DMS 273 (cell line): Measurements from ENCODE around the gene CXXC5.

ENCODE experiments used
- DNase-seq: peaks from one replicate; lab custom pipeline; 2025; ENCODE audit not compliant: unreplicated experiment; lab: John Stamatoyannopoulos, UW

Gene CXXC5

DNA sequence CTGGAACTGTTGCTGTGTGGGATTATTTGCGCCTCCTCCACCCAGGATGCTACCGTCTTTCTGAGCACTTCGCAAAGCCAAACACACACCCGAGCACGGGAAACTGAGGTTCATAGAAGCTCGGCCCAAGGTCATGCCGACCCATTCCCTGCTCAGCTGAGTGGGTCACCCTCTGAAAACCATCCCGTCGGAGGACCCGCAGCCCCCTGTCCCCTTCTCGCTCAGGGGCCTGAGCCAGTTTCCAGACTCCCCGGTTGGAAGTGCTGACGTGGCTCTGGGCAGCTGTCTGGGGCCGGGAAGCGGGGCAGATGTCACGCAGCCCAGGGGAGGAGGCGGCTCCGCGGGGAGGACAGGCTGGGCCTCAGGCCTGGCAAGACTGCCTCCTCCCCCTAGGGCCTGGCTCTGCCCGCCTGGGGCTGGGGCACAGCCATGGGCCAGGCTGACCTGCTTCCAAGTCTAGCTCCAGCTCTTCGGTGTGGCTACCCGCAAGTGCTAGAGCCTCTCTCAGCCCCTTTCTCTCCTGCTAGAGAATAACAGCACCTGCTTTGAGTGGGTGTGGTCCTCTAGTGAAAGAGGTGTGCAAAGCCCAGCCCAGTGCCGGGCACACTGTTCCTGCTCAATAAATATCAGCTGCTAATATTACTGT, 9.9 kb upstream of the CXXC5 start:
- DNase-seq = peak; percentile 94

DNA sequence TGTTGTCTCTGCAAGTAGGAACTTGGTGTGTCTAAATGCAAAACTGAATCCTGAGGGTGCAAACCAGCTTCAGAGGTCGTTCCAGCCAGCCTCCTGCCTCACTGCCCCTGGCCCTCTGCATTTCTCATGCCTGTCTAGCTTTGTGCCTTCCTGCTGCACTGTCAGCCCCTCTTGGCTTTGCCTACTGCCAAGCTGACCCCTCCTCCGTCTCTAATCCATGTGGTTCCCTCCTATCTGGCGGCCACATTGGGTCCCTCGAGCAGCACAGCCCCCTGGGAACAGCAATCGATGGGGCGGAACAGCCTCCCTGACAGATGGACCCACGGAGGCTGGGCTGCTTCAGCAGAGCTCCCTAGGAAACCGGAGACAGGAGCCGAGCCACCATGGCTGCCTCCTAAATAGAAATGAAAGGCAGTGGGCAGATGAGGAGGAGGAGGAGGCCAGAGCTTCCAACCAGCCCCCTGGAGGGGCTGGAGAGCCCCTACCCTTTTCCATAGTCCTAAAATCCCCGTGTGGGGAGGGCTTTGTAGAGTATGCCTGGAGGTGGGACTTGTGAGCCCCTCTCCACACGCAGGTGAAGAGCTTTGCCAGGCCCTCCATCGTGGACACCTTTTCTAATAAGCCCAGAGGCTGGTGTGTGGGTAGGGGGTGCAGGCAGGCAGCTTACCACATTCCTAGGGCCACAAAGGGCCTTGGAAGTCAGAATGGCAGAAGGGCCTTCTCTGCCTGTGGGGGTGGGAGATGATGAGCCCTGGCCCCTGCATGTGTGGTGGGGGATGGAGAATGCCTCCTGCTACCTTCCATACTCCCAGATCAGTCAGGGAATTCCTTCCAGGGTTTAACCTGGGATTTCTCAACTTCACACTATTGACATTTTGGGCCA, 9.2 kb upstream of the CXXC5 start:
- peak; percentile 86 for DNase-seq

DNA sequence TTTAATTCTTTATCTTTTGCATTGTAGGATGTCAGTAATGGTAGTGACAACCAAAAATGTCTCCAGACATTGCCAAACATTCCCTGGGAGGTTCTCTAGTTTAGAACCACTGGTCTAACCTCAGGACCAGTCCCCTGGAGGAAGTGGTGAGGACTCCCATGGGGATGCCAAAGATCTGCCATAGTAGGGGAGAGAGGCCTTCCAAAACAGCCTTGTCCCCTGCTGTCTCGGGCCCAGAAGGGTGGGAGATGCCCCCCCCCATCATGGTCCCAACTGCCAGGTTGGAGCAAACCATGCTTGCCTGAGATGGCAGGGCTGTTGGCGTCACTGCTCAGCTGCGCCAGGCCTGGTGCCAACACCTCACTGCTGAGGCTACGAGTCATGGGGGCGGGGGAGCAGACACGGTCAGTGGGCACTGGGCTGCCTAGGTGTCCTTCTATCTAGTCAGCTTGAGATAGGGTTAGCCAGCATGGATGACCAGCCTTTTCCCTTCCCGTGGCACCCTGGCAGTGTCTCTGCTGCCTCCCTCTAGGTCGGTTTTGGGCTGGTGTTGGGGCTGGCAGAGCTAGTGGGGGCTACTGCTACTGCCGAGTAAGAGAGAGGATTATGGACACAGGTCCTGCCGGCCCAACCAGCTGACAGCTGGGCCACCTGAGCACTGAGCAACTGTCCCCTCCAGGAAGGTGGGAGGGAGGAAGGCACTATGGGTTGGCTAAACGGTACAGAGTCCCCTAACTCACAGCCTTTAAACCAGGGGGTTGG, 8.3 kb upstream of the CXXC5 start:
- DNase-seq = no peak

DNA sequence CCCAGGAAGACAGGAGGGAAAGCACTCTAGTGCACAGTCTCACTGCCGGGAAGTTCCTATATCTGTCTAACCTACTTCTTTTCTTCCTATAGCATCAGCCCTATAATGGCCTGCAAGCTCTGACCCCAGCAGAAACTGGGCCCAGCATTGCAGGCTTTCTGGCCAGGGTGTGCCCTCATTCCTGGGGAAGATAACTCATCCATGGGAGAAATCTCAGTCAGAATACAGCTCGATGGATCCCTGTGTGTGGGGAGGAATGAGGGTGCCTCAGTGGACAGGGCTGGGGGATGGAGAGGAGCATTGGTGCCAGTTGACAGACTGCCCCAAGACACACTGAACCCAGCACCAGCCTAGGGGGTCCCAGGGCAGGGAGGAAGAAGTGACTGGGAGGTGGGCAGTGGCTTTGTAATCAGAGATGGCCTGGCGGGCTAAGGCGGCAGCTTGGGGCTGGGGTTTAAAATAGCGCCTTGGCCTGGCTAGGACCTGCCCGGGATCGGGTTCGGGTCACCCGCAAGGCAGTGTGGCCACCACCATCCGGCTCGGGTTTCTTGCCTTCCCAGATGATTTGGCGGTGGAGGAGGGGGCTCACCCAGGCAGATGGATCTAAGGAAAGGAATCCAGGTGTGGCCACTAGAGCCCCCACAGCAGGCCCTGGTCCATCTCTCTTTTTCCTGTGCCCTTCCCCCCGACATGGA, 7.6 kb upstream of the CXXC5 start:
- DNase-seq = no peak

DNA sequence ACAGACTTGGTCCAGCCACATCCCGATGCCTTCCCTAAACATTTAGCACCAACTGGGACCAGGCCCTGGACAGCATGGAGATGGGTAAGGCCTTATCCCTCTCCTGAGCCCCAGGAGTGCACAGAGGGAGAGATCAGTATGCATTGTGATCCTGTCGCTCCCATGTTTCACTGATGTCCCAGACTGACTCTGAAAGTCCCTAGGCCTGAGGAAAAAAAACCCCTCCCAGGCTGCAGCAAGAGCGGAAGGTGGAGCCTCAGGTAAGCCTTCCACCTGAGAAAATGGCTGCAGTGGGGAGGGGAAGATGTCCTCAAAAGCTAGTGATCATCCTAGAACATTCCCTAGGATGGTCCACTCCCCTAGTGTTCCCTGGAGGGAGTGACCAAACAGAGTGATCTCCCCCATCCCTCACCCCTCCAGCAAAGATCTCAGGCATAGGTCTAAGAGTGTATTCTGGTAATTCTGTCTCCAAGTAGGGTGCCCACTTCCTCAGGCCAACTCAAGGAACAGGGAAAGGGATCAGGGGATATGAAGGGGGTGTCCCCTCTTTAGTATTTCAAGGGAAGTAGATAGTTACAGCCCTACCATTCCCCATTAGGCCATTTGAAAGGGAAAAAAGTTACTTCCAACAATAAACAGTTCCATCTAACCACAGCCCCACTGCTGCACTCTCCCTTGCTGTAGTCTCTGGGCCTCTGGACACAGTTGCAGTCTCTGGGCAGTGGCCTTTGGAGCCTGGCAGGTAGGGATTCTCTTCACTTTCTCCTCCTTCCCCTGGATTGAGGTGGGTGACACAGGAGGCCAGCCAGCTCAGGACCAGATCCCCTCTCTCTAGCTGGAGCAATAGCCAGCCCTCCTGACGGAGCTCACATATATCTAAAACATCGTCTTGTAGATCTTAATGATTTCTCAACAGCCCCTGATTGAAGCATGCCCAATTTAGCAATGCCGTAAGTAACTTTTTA, 6.8 kb upstream of the CXXC5 start:
- DNase-seq = no peak

DNA sequence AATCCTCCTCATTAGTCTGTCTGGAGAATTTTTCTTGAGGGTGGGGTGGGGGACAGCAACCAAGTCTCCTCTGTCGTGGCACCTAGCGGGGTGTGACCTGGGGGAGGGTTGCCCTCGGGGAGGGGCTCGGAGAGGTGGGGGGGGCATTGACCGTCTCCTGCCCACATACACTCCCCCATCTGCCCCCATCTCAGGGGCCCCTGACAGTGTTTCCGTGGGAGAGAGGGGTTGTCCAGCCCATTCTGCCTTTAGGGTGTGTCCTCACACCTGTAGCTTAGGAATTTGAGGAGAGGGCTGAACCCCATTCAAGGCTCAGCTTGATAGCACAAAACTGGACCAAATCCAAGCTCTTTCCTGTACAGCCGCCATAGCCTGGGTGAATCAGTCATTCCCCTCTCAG, 5.9 kb upstream of the CXXC5 start:
- no peak for DNase-seq

DNA sequence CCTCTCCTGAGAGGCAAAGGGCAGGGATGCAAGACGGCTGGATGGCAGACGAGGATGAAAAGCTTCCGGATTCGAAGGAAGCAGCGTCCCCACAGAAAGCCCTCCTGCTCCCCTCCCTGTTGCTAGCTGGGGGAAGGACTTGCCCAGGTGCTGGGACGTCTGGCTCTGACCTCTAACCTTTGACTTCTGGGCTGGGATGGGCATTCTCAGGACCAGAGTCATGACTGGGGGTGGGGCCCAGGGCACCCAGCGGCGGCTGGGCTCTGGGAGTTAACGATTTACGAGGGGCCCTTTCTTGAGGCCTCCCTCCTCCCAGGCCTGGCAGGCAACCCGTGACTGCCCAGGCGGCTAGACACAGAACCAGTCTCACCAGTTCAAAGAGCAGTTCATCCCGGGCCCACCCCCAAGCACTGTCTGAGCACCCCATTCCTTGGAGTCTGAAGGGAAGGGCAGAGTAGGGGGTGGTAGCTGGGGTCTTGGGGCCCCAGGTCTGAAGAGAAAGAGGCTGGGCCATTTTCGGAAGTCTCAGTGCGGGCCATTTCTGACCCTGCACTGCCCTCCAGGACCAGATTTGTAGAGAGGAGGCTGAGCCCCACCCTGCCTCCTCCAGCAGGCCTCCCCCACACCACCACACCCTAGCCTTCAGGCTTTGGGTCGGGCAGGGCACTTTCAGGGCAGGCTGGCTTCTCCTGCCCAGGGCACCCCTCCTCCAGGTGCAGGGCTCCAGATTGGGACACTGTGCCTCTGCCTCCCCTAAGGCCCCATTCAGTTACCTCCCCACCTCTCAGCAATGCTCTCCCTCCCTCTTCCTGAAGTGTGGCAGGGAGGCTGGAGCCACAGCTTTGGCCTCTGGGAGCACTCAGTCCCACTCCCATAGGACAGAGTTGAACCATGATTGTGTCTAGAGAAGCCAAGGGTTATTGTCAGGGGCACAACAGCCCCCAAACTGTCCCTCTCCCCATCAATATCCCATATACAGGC, 5.0 kb upstream of the CXXC5 start:
- no peak for DNase-seq

DNA sequence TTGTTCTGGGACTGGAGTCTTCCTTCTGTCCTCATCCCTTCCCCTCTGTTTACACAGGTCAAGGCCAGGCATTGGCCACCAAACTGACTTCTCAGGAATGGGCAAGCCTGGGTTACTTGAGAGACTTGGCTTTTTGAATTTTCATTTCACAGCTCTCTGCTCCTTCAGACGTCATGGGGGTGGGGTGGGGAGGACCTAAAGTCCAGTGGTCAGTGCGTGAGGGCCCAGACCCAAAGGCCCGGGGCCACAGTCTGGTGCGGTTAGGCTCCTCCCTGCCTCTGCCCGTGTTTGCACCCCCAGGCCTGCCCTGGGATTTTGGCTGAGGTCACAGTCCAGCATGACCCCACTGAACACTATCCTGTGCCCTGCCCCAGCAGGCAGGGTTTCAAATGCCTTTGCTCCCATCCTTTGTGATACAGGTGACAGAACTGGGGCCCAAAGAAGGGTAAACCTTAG, 4.1 kb upstream of the CXXC5 start:
- no peak for DNase-seq

DNA sequence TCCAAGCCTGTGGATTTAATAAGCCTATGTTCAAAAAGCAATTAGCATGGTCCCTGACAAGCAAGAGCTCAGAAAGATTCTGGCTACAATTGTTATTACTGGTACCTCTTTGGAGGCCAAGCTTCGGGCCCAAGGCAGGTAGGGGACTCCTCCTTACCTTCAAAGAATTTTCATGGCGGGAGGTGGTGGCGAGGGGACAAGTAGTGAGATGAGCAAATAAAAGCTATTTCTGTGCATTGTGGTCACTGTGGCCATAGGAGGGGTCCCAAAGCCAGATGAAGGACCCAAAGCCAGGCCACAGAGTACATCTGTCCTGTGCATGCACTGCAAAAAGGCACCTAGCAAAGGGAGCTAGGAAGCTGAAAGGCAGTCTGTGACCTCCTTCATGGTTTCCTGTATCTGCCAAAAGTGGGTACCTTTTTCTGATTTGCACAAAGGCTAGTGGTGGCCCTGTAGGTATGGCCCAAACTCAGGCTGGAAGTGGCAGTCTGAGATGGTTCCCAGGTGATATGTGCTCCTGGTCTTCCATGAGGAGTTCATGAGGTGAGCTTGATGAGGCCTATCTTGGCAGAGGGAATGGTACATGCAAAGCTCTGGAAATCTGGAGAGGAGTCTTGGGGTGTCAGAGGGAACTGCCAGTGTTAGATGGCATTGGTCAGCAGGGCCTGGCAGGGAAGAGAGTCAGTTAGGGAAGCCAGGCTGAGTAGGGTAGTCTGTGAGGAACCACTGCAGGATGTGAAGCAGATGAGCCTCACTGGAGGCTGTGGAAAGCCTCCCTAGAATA, 3.3 kb upstream of the CXXC5 start:
- no peak for DNase-seq

DNA sequence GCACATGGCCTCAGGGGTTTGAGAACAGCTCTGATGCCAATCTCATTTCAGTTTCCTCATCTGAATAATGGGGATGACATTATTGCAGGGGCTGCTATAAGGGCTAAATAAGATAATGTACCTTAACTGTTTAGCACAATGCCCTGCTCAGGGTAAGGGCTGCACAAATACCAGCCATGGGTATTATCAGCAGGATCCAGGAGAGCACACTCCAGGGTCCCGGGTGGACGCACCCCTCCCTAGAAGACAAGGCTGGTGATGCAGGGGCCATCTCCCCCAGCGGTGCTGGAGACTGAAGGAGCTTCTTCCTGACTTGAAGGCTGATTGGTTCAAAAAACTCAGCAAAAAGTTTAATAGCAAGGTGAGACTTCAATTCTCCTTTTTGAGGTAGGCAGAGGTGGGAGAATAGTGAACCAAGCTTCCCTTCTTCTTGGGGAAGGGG, 2.7 kb upstream of the CXXC5 start:
- DNase-seq = no peak

DNA sequence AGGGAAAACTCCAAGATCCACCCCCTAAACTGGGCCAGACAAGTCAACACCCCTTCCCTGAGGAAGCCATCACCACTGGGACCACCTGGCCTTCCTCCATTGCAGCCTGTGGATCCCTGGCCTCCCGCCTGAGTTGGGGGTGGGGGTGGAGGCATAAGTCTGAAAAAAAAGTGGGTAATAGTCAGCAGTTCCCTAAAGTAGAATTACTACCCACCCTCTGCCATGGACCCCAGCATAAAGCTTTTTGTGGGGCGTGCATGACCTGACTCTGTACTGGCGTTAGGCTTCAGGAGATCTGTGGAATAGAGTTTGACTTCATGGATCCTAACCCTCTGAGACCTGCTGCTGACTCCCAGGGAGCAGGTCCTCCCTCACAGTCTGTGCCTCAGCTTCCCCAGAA, 2.0 kb upstream of the CXXC5 start:
- DNase-seq = no peak

DNA sequence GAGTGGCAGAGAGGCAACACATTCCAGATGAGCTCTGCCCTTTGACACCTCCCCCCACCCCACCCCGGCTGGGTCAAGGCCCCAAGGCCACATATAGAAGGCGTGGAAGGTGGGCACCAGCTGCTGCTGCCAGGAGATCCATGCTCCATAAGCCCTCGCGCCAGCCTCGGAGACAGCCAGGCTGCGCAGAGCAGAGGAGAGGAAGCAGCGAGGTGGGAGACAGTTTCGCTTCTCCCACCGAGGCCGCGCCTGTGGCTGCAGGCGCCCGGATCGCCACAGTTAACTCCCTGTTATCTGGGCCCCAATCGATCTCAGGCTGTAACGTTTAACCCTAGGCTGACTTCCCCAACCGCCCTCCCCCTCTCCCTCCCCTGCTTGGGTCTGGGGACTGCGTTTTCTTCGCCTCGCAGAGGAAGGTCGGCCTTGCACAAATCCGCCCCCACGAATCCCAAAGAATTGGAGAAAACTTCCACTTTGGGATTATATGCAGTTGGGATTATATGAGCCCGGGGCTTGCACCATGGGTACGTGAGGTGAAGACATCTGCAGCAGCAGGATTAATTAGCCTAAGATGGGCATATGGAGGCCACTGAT, 1.1 kb upstream of the CXXC5 start:
- no peak for DNase-seq

DNA sequence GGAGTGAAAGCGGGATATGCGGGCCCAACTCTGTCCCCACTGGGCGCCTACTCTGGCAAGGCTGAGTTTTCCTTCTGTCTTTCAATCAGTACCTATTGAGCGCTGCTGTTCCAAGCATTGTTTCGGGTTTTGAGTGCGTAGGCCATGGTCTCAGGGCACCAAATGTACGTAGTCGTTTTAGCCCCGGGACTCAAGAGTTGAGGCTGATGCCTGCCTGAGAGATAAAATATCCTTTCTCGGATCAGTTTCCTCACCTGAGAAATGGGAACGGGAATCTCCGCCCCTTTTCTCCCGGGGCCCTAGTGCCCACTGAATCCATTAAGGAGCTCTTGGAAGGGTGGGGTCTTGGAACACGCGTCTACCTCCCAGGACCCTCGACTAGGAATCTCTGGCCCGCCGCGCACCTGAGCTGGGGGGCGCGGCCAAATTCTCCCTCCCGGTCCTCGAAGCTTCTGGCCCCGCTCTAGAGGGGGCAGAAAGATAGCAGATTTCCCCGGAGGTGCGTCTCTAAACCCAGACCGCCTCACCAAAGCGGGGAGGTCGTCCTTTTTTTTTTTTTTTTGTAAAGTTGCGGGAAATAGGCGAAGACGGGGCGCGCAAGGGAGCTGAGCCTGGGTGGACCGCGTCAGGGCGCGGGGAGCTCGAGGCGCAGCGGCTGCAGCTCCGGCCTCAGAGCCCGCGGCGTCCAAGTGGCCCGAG, 494 bp upstream of the CXXC5 start:
- DNase-seq = no peak

DNA sequence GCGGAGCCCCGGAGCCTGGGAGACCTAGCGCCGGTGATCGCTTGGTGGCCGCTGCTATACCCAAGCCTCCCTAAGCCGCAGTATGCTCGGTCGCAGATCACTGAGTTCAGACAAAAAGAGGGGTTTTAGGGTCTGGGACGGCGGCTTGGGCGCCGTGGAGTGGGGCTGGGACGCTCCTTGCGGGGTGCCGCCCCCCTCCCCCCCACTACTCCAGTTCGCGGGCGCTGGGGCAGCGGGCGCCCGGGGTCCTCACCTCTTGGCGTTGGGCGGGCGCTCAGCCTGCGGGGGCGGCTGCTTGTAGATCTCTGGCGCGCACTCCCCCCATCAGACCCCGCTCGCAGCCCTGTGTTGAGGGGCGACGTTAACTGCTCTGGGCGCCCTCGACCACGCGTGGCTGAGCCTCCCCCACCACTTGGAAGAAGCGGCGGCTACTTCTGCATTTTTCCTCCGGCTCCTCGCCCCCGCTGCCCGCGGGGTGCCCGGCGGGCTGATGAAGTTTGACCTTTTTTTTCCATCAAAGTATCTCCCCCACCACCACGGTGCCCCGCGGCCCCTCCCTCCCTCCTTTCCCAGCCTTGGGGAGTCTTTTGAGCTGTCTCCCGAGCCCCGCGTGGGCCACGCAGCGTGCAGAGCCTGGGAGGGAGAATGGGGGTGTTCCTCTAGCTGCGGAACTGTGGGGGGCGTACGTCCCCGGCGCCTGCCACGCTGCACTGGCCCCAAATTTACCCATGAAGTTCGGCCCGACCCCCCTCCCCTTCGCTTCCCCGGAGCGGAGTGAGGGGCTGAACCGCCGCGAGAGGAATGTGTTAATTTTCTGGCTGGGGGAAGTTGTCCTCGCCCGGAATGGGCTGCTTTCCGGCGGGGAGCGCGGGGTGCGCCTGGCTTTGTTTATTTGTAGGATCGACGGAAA, 1.2 kb downstream of the CXXC5 start:
- DNase-seq = peak; percentile 77

DNA sequence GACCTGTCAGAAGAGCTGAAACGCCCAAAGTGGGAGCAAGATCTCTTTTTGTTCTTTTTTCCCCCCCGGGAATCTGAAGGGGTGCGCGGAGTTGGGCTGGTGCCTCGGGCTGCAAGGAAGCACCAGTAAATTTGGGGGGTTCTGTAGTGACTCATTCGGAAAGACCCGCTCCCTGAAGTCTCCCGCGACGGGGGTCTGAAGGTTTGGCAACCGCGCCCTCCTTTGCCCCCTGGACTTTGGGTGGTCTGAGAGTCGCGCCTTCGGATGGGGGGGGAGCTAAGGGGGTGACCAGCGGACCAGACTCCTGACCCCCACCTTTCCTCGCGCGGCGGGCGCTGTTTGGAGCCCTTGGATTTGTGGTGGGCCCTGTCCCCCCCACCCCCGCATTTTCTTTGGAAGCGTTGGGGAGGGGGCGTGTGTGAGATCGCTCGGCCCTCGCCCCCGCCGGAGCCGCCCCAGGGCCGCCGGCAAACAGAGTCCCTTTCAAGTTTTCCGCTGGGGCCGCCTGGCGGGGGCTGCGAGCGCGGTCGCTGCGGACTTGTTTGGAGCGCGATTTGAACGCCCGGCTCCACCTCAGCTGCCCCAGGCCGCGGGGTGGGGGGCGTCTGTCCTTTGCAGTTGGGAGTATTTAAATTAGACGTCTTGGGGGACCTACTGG, 2.0 kb downstream of the CXXC5 start:
- DNase-seq = peak; percentile 73

DNA sequence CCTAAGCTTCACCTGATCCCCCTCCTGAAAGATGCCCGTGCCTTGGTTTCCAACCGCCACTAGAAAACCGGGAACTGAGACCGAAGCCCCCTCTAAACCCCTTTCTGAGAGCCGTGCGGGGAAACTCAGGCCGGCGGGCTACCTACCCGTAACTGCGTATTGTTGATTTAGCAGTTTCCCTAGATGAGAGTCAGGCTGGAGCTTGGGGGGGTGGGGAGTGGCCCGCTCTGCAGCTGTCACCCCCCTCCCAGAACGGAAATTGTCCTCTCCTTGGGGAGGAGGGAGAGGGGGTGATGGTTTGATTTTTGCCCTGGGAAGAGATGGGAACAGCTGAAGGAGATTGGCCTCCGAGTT, 2.5 kb downstream of the CXXC5 start:
- peak; percentile 72 for DNase-seq
